Measurements from ENCODE around the gene IL25.

The IL25 gene

DNA sequence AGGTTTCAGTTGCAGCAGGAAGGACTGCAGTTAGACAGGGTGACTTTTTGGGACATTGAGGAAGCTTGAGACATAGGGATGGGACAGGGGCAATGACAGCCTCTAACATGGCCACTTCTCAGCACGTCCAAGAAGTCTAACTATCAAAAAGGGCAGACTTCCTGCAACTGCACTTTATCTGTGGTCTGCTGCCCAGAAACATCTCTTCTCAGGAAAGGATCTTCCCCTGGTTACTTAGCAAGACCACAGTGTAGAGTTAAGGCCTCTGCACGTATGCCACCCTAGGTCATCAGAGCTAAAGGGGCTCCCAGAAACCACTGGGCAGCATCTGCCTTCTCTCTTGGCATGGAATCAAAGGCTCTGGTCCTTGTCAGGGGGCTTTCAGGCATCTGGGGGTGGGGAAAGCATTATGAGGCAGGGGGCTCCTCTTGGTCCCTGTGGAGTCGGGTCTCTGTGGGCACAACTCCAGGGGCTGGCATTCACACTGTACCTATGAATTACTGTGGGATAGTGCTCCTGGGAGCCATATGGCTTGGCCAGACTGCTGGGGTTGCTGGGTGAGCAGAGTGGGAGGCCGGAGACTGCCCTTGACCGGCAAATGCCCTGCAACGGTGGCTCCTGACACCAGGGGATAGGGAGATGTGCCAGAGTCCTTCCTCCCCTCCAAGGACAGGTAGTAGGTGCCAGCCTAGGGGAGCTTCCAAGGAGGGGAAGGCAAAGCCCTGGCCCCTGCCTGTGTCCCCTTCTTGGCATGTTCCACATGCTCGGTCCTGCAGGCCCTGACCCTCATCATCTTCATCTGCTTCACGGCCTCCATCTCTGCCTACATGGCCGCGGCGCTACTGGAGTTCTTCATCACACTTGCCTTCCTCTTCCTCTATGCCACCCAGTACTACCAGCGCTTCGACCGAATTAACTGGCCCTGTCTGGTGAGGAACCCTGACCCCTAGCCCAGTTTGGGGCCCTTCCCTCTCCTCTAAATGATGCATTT, 5.3 kb downstream of the IL25 start:
- no peak for DNase-seq
- H3K9me2 ChIP-seq (replicated peaks; ENCODE audit: insufficient read depth, low read length): no peaks in the 10 kb centered on the region
- H3K36me3 ChIP-seq (replicated peaks; ENCODE audit: insufficient read depth, low read length): no peaks in the 10 kb centered on the region
- no peak overlapping the region for H3K27ac ChIP-seq (ENCODE audit: low read length)
- H3K27me3 ChIP-seq (replicated peaks; ENCODE audit: insufficient read depth, low read length): no peaks in the 10 kb centered on the region; the same call in 1 of the 2 replicates
- H4K20me1 ChIP-seq (ENCODE audit: insufficient read depth, low read length): no peaks in the 10 kb centered on the region
- H3F3A ChIP-seq (ENCODE audit: insufficient read depth, low read length): no peaks in the 10 kb centered on the region
- no peak overlapping the region for H3K4me2 ChIP-seq (ENCODE audit: low read depth, low read length)
- no peak overlapping the region for H2AFZ ChIP-seq (ENCODE audit: low read length)
- no peaks in the 10 kb centered on the region for H3K79me2 ChIP-seq (ENCODE audit: low read length)
- H3K9me3 ChIP-seq (replicated peaks; ENCODE audit: insufficient read depth, low read length): no peaks in the 10 kb centered on the region
- H3K4me3 ChIP-seq (ENCODE audit: low read length): no peak overlapping the region
- TF ChIP-seq EZH2 (optimal IDR thresholded peaks at IDR 0.05; ENCODE audit: low read depth, low read length) (no peak), EZH2phosphoT487 (IDR thresholded peaks at IDR 0.05; ENCODE audit: low read length) (no peak)
- TF ChIP-seq, protein P1, sequence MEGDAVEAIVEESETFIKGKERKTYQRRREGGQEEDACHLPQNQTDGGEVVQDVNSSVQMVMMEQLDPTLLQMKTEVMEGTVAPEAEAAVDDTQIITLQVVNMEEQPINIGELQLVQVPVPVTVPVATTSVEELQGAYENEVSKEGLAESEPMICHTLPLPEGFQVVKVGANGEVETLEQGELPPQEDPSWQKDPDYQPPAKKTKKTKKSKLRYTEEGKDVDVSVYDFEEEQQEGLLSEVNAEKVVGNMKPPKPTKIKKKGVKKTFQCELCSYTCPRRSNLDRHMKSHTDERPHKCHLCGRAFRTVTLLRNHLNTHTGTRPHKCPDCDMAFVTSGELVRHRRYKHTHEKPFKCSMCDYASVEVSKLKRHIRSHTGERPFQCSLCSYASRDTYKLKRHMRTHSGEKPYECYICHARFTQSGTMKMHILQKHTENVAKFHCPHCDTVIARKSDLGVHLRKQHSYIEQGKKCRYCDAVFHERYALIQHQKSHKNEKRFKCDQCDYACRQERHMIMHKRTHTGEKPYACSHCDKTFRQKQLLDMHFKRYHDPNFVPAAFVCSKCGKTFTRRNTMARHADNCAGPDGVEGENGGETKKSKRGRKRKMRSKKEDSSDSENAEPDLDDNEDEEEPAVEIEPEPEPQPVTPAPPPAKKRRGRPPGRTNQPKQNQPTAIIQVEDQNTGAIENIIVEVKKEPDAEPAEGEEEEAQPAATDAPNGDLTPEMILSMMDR (IDR thresholded peaks at IDR 0.05; ENCODE audit: low read length): no peak
- H3K4me1 ChIP-seq (ENCODE audit: low read length): no peaks in the 10 kb centered on the region
- no peak overlapping the region for H3K9ac ChIP-seq (ENCODE audit: low read length)

DNA sequence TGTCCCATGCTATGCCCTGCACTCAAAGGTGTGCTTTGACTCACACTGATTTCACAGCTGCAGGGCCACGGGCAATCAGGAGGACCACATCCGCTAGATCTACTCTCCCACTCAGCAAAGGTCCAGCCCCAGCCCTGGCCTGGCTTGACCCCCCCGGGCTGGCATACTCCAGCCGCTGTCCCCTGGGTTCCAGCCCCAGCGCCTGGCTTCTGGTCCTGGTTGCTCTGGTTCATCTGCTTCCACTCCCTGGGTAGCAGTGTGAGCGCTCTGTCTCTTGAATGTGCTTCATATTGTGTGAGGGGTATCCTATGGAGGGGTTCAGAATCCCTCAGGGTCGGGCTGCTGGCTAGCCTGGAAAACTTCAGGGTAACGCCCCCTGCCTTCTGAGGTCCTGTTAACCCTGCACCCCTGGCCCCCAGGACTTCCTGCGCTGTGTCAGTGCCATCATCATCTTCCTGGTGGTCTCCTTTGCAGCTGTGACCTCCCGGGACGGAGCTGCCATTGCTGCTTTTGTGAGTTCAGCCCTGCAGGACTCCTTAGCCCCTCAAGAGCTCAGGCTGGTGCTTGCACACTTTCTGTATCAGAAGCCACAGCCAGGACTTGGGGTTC, 6.1 kb downstream of the IL25 start:
- Histone ChIP-seq H3K79me2 (ENCODE audit: low read length) (no peaks in the 10 kb centered on the region), H2AFZ (ENCODE audit: low read length) (no peak overlapping the region), H3K36me3 (replicated peaks; ENCODE audit: insufficient read depth, low read length) (no peaks in the 10 kb centered on the region), H3K9ac (ENCODE audit: low read length) (no peak overlapping the region), H3K9me3 (replicated peaks; ENCODE audit: insufficient read depth, low read length) (no peaks in the 10 kb centered on the region), H3K27me3 (replicated peaks; ENCODE audit: insufficient read depth, low read length) (no peaks in the 10 kb centered on the region; the same call in none of the 2 replicates), H3K4me2 (ENCODE audit: low read depth, low read length) (no peak overlapping the region), H3F3A (ENCODE audit: insufficient read depth, low read length) (no peaks in the 10 kb centered on the region), H3K4me3 (ENCODE audit: low read length) (no peak overlapping the region), H3K9me2 (replicated peaks; ENCODE audit: insufficient read depth, low read length) (no peaks in the 10 kb centered on the region), H4K20me1 (ENCODE audit: insufficient read depth, low read length) (no peaks in the 10 kb centered on the region), H3K4me1 (ENCODE audit: low read length) (no peaks in the 10 kb centered on the region), H3K27ac (ENCODE audit: low read length) (no peak overlapping the region)
- TF ChIP-seq, protein P1 (IDR thresholded peaks at IDR 0.05; ENCODE audit: low read length): no peak
- TF ChIP-seq EZH2phosphoT487 (IDR thresholded peaks at IDR 0.05; ENCODE audit: low read length) (no peak), EZH2 (optimal IDR thresholded peaks at IDR 0.05; ENCODE audit: low read depth, low read length) (no peak)
- DNase-seq: no peak

DNA sequence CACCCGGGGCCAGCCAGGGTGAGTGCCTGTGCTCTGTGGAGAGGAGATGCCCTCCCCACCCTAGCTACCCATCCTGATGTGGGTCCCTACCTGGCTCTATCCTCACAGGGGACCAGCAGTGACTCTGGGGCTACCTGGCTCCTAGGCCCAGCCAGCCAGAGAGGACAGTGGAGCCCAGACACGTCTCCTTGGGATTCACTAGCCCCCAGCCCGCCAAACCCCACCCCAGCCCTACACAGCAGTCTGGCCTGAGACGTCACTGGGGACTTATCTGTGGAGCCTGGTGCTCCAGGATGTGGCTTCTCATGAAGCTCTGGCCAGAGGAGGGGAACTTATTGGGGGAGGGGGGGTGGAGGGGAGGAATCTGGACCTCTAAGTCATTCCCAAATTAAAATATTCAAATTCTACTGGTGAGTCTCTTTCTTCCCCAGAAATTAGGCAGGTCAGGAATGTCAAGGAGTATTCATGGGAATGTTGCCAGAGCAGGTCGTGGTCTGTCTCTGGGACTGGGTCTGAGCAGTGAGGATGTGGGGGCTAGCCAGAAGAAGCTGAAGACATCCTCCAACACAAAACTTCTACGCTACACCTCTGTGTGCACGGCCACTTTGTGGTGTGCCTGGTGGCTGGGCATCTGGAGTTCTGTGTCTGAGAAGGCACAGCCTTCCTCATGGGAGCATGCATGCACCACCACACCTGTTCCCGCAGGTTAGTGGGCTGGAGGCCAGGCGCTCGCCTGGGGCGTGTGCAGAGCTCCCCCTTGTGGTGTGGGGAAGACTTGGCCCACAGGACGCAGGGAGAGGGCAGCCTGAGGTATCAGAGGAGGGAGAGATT, 7.0 kb downstream of the IL25 start:
- Histone ChIP-seq H3F3A (ENCODE audit: insufficient read depth, low read length) (no peaks in the 10 kb centered on the region), H2AFZ (ENCODE audit: low read length) (no peak overlapping the region), H4K20me1 (ENCODE audit: insufficient read depth, low read length) (no peaks in the 10 kb centered on the region), H3K9ac (ENCODE audit: low read length) (no peak overlapping the region), H3K4me1 (ENCODE audit: low read length) (no peaks in the 10 kb centered on the region), H3K9me2 (replicated peaks; ENCODE audit: insufficient read depth, low read length) (no peaks in the 10 kb centered on the region), H3K4me3 (ENCODE audit: low read length) (no peak overlapping the region), H3K9me3 (replicated peaks; ENCODE audit: insufficient read depth, low read length) (no peaks in the 10 kb centered on the region), H3K4me2 (ENCODE audit: low read depth, low read length) (no peak overlapping the region), H3K27ac (ENCODE audit: low read length) (no peak overlapping the region), H3K27me3 (replicated peaks; ENCODE audit: insufficient read depth, low read length) (no peaks in the 10 kb centered on the region; the same call in none of the 2 replicates), H3K36me3 (replicated peaks; ENCODE audit: insufficient read depth, low read length) (no peaks in the 10 kb centered on the region), H3K79me2 (ENCODE audit: low read length) (no peaks in the 10 kb centered on the region)
- DNase-seq: peak; percentile 31
- TF ChIP-seq EZH2 (optimal IDR thresholded peaks at IDR 0.05; ENCODE audit: low read depth, low read length) (no peak), EZH2phosphoT487 (IDR thresholded peaks at IDR 0.05; ENCODE audit: low read length) (no peak)
- TF ChIP-seq, protein P1 (IDR thresholded peaks at IDR 0.05; ENCODE audit: low read length): peak; percentile 74

Data from MM.1S (cell line).